ENCODE measurements around the gene SNX9.
"Not testable (repeated sequence)": the region's sequence is repeated elsewhere in the genome, so short reads cannot be mapped to it uniquely, and the experiment has no call there.

GRCh38 chr6:157900751-157901150 is 77.7 kb downstream of the SNX9 start:
- TF ChIP-seq CTCF, MAX (IDR thresholded peaks at IDR 0.05): not testable (repeated sequence)

Data from A549 (cell line).